ENCODE data around the gene TXNL4A.

Gene TXNL4A

DNA sequence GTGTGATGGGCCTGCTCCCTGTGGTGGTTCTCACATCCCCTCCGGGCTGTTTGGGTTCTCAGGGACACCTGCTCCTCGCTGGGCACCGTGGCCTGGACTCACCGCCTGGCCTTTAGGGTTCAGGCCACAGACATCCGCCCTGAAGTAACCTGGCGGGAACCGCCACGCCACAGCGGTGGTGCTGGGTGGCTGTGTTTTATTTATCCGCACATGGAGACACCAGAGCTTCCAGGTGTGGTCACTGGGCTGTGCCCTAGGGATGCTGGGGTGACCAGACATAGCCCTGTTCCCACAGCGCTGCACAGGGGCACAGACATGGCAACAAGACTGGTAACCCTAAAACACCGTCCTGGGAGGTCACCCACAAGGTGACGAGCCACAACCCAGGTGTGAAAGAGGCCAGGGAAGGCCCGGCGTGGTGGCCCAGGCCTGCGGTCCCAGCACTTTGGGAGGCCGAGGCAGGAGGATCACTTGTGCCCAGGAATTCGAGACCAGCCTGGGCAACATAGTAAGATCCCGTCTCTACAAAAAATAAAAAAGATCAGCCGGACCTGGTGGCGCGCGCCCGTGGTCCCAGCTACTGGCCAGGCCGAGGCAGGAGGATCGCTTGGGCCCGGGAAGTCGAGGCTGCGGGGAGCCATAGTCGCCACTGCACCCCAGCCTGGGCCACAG lies 24.6 kb downstream of the TXNL4A start:
- no peak for TF ChIP-seq ISL1 (CRISPR knock-in tag; IDR thresholded peaks at IDR 0.05)
- no peak for TF ChIP-seq OSR1 (CRISPR knock-in tag; IDR thresholded peaks at IDR 0.05)
- TF ChIP-seq, protein P1, sequence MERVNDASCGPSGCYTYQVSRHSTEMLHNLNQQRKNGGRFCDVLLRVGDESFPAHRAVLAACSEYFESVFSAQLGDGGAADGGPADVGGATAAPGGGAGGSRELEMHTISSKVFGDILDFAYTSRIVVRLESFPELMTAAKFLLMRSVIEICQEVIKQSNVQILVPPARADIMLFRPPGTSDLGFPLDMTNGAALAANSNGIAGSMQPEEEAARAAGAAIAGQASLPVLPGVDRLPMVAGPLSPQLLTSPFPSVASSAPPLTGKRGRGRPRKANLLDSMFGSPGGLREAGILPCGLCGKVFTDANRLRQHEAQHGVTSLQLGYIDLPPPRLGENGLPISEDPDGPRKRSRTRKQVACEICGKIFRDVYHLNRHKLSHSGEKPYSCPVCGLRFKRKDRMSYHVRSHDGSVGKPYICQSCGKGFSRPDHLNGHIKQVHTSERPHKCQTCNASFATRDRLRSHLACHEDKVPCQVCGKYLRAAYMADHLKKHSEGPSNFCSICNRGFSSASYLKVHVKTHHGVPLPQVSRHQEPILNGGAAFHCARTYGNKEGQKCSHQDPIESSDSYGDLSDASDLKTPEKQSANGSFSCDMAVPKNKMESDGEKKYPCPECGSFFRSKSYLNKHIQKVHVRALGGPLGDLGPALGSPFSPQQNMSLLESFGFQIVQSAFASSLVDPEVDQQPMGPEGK (CRISPR knock-in tag; IDR thresholded peaks at IDR 0.05; ENCODE audit: borderline replicate concordance): no peak
- TF ChIP-seq ZC3H10 (CRISPR knock-in tag; IDR thresholded peaks at IDR 0.05): no peak
- no peak for TF ChIP-seq ESRRG (CRISPR knock-in tag; IDR thresholded peaks at IDR 0.05)
- no peak for TF ChIP-seq ZNF70 (CRISPR knock-in tag; IDR thresholded peaks at IDR 0.05)
- no peak for TF ChIP-seq TOX (CRISPR knock-in tag; IDR thresholded peaks at IDR 0.05; ENCODE audit: borderline replicate concordance)
- TF ChIP-seq SNAI2 (CRISPR knock-in tag; IDR thresholded peaks at IDR 0.05): no peak
- TF ChIP-seq, protein P2, sequence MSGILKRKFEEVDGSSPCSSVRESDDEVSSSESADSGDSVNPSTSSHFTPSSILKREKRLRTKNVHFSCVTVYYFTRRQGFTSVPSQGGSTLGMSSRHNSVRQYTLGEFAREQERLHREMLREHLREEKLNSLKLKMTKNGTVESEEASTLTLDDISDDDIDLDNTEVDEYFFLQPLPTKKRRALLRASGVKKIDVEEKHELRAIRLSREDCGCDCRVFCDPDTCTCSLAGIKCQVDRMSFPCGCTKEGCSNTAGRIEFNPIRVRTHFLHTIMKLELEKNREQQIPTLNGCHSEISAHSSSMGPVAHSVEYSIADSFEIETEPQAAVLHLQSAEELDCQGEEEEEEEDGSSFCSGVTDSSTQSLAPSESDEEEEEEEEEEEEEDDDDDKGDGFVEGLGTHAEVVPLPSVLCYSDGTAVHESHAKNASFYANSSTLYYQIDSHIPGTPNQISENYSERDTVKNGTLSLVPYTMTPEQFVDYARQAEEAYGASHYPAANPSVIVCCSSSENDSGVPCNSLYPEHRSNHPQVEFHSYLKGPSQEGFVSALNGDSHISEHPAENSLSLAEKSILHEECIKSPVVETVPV (CRISPR knock-in tag; IDR thresholded peaks at IDR 0.05): no peak
- ATAC-seq: no peak

DNA sequence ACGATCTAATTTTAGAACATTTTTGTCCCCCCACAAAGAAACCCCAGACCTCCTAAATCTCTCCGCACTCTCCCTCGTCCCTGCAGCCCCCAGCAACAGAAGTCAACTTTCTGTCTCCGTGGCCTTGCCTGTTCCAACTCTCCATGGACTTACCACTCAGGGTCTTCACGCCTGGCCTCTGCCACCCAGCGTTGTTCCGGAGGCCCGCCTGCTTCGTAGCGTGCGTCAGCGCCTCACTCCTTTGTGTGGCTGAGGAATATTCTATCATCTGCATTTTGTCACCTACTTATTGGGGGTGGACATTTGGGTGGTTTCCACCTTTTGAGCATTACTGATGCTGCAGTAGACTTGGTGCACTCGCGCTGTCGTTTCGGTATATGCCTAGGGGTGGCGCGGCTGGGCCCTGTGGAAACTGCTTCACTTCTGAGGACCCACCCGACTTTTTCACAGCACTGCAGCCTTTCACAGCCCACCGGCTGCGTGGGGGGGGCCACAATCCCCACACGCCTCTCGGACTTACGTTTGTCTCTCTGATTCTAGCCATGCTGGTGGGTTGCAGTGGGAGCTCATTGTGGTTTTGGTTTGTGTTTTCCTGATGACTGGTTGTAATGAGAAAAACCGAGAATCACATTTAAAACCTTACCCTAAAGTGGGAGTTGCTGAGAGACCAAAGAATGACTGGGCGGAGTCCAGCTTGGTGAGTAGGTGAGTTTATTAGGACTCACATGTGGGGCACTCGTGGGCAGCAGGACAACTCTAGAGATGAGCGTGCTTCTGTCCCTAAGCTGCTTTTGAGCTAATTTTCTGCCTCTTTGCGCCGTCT lies 25.3 kb downstream of the TXNL4A start:
- no peak for ATAC-seq
- TF ChIP-seq ARNTL (CRISPR knock-in tag; IDR thresholded peaks at IDR 0.05; ENCODE audit: borderline replicate concordance, low read depth): no peak
- TF ChIP-seq RARB (CRISPR knock-in tag; IDR thresholded peaks at IDR 0.05): no peak
- TF ChIP-seq ZNF8 (CRISPR knock-in tag; IDR thresholded peaks at IDR 0.05): no peak
- no peak for TF ChIP-seq ISL1 (CRISPR knock-in tag; IDR thresholded peaks at IDR 0.05)
- TF ChIP-seq, protein P2 (CRISPR knock-in tag; IDR thresholded peaks at IDR 0.05): no peak
- TF ChIP-seq ZC3H10 (CRISPR knock-in tag; IDR thresholded peaks at IDR 0.05): no peak
- TF ChIP-seq OSR1 (CRISPR knock-in tag; IDR thresholded peaks at IDR 0.05): no peak
- TF ChIP-seq CSDC2 (CRISPR knock-in tag; IDR thresholded peaks at IDR 0.05): no peak
- no peak for TF ChIP-seq ZNF70 (CRISPR knock-in tag; IDR thresholded peaks at IDR 0.05)
- TF ChIP-seq PPARA (CRISPR knock-in tag; IDR thresholded peaks at IDR 0.05; ENCODE audit: borderline replicate concordance): no peak
- TF ChIP-seq GLIS3 (CRISPR knock-in tag; IDR thresholded peaks at IDR 0.05): no peak

DNA sequence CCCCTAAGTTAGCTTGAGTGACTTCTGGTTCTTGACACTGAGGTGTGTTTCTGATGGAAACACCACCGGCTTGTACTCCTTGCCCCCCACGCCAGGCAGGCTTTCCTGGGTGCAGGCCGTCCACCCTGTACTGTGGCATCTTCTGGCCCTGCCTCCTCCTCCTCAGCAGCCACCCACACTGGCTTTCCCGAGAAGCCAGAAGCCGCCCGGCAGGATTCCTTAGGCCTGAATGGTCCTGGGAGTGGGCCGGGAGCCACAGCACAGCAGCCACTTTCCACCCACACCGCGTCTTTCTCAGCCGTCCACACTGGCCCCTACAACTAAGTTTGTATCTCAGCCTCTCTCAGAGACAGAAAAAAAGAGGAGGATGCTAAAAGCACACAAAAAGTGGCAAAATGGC lies 26.1 kb downstream of the TXNL4A start:
- no peak for ATAC-seq
- no peak for TF ChIP-seq RARB (CRISPR knock-in tag; IDR thresholded peaks at IDR 0.05)

DNA sequence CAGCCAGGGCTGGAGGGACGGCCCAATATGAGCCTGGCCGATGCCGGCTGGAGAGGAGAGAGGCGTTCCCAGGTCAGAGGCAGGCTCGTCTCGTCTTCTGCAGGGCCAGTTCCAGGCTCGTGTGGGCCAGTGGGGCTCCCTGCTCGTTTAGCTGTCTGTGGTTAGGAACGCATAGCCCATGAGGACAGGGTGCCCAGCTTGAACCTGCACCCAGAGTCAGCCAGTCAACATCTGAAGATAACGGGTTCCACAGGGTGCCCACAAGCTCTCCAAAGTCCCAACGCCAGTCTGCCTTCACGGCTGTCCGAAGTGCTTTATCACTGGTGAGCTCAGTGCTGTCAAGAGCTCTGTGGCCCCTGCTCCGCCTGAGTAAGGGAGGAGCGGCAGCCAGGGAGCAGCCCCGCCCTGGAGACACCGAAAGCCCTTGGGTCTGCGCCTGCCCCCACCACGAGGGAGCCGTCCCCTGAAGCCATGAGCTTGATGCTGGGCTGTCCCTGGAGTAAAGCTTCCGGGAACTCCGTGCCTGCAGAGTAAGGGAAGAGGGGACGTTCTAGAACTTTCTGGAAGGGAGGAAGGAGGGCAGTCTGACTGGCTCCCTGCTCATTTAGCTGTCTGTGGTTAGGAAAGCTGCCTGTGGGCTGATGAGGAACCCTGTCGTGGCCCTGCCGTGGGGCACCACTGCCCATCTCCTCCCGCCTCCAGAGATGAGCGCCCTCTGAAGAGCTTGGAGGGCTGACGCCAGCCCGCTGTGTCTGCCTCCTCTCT lies 26.7 kb downstream of the TXNL4A start:
- ATAC-seq: no peak
- no peak for TF ChIP-seq BACH2 (CRISPR knock-in tag; IDR thresholded peaks at IDR 0.05; ENCODE audit: borderline replicate concordance)
- TF ChIP-seq, protein P2 (CRISPR knock-in tag; IDR thresholded peaks at IDR 0.05): no peak
- TF ChIP-seq SNAI2 (CRISPR knock-in tag; IDR thresholded peaks at IDR 0.05): no peak
- no peak for TF ChIP-seq ZFP3 (CRISPR knock-in tag; IDR thresholded peaks at IDR 0.05)
- no peak for TF ChIP-seq ZC3H10 (CRISPR knock-in tag; IDR thresholded peaks at IDR 0.05)
- TF ChIP-seq CSDC2 (CRISPR knock-in tag; IDR thresholded peaks at IDR 0.05): no peak
- TF ChIP-seq, protein P3, sequence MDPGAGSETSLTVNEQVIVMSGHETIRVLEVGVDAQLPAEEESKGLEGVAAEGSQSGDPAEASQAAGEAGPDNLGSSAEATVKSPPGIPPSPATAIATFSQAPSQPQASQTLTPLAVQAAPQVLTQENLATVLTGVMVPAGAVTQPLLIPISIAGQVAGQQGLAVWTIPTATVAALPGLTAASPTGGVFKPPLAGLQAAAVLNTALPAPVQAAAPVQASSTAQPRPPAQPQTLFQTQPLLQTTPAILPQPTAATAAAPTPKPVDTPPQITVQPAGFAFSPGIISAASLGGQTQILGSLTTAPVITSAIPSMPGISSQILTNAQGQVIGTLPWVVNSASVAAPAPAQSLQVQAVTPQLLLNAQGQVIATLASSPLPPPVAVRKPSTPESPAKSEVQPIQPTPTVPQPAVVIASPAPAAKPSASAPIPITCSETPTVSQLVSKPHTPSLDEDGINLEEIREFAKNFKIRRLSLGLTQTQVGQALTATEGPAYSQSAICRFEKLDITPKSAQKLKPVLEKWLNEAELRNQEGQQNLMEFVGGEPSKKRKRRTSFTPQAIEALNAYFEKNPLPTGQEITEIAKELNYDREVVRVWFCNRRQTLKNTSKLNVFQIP (CRISPR knock-in tag; IDR thresholded peaks at IDR 0.05; ENCODE audit: borderline replicate concordance, low read depth): no peak
- no peak for TF ChIP-seq OSR1 (CRISPR knock-in tag; IDR thresholded peaks at IDR 0.05)
- TF ChIP-seq, protein P4, sequence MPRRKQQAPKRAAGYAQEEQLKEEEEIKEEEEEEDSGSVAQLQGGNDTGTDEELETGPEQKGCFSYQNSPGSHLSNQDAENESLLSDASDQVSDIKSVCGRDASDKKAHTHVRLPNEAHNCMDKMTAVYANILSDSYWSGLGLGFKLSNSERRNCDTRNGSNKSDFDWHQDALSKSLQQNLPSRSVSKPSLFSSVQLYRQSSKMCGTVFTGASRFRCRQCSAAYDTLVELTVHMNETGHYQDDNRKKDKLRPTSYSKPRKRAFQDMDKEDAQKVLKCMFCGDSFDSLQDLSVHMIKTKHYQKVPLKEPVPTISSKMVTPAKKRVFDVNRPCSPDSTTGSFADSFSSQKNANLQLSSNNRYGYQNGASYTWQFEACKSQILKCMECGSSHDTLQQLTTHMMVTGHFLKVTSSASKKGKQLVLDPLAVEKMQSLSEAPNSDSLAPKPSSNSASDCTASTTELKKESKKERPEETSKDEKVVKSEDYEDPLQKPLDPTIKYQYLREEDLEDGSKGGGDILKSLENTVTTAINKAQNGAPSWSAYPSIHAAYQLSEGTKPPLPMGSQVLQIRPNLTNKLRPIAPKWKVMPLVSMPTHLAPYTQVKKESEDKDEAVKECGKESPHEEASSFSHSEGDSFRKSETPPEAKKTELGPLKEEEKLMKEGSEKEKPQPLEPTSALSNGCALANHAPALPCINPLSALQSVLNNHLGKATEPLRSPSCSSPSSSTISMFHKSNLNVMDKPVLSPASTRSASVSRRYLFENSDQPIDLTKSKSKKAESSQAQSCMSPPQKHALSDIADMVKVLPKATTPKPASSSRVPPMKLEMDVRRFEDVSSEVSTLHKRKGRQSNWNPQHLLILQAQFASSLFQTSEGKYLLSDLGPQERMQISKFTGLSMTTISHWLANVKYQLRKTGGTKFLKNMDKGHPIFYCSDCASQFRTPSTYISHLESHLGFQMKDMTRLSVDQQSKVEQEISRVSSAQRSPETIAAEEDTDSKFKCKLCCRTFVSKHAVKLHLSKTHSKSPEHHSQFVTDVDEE (CRISPR knock-in tag; IDR thresholded peaks at IDR 0.05): no peak
- no peak for TF ChIP-seq PPARA (CRISPR knock-in tag; IDR thresholded peaks at IDR 0.05; ENCODE audit: borderline replicate concordance)
- TF ChIP-seq RARB (CRISPR knock-in tag; IDR thresholded peaks at IDR 0.05): no peak
- no peak for TF ChIP-seq ZNF8 (CRISPR knock-in tag; IDR thresholded peaks at IDR 0.05)
- TF ChIP-seq ISL1 (CRISPR knock-in tag; IDR thresholded peaks at IDR 0.05): no peak
- TF ChIP-seq ZNF70 (CRISPR knock-in tag; IDR thresholded peaks at IDR 0.05): no peak
